WERI-Rb-1 (cell line): Measurements from ENCODE around the gene BMPR1A.

Source experiments
- DNase-seq: peaks from one replicate; pipeline ENCODE4 v3.0.0-alpha.2; 2020
- H3K27ac ChIP-seq: fragments of 250-450 bp; sonication (Bioruptor Pico); 2 replicates; pipeline ENCODE4 v1.5.1; 2020; ENCODE audit warnings: mild to moderate bottlenecking, moderate library complexity
- H3K27me3 ChIP-seq: fragments of 250-450 bp; sonication (Bioruptor Pico); 2 replicates; pipeline ENCODE4 v1.5.1; 2021; ENCODE audit warnings: mild to moderate bottlenecking, low read depth, moderate library complexity; ENCODE audit not compliant: insufficient read depth, severe bottlenecking
- H3K36me3 ChIP-seq: fragments of 250-450 bp; sonication (Bioruptor Pico); 2 replicates; pipeline ENCODE4 v1.5.1; 2020; ENCODE audit warnings: mild to moderate bottlenecking, moderate library complexity
- H3K4me3 ChIP-seq: 2 replicates; pipeline ENCODE4 v1.5.1; 2011; ENCODE audit warnings: low read depth, mild to moderate bottlenecking, control low read depth, low read length
- H3K9me3 ChIP-seq: fragments of 250-450 bp; sonication (Bioruptor Pico); 2 replicates; pipeline ENCODE4 v1.5.1; 2021; ENCODE audit warnings: mild to moderate bottlenecking, moderate library complexity; ENCODE audit not compliant: severe bottlenecking
- CTCF ChIP-seq: IDR thresholded peaks from 2 replicates; pipeline ENCODE4 v1.5.1; 2011; ENCODE audit warnings: low read depth, mild to moderate bottlenecking, control low read depth, inconsistent platforms, low read length

The BMPR1A gene

GRCh38 chr10:86868353-86868752, 111.9 kb downstream of the BMPR1A start:
- Histone ChIP-seq H3K9me3 (no peaks in the 10 kb centered on the region), H3K27ac (peak overlapping the region; percentile 73), H3K36me3 (peaks cover 11% of the 10 kb centered on the region), H3K27me3 (no peaks in the 10 kb centered on the region), H3K4me3 (no peak overlapping the region)
- no peak for TF ChIP-seq CTCF
- DNase-seq, result peak; percentile 80

- Histone ChIP-seq H3K36me3 (peaks cover 11% of the 10 kb centered on the region), H3K4me3 (no peak overlapping the region), H3K27me3 (no peaks in the 10 kb centered on the region), H3K9me3 (no peaks in the 10 kb centered on the region), H3K27ac (no peak overlapping the region)
- TF ChIP-seq CTCF, result no peak
- no peak for DNase-seq
These were observed 114.3 kb downstream of the BMPR1A start for GRCh38 chr10:86870679-86871078.

DNA sequence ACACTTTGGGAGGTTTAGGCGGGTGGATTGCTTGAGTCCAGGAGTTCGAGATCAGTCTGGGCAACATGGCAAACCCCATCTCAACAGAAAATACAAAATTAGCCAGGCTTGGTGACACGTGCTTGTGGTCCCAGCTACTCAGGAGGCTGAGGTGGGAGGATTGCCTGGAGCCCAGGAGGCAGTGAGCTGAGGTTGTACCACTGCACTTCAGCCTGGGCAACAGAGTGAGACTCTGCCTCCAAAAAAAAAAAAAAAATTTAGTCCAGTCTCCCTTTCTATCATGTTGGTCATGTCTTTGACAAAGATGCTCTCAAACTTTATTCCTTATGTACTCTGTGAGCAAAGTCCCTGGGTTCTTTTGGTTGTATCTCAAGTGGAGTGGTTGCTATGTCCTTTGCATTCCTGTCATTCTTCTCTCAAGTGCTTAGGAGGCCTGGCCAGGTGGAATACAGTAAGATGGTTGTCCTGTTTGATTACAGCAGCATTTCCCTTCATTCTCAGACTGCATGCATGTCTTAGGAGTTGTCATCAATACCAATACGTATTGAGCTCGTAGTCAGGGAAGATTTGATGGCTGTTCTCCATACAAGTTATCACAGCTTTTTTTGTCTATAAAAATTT, 115.3 kb downstream of the BMPR1A start:
- no peak overlapping the region for H3K4me3 ChIP-seq
- H3K27me3 ChIP-seq, result no peaks in the 10 kb centered on the region
- no peaks in the 10 kb centered on the region for H3K9me3 ChIP-seq
- DNase-seq, result no peak
- no peak overlapping the region for H3K27ac ChIP-seq
- peaks cover 16% of the 10 kb centered on the region for H3K36me3 ChIP-seq
- no peak for TF ChIP-seq CTCF

DNA sequence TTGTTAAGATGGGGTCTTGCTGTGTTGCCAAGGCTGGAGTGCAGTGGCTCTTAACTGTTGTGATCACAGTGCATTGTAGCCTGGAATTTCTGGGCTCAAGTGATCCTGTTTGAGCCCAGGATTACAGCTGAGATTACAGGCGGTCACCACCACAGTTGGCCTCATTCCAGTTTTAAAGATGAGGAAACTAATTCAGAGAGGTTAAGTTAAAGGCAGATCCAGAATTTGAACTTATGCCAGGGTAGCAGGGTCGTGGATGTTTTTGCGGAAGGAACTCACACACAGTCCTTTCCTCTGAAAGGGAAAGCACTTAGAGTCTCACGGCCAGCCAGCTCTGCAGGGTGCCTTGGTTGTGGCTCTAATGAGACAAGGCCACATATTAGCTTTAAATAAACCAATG, 116.3 kb downstream of the BMPR1A start:
- no peaks in the 10 kb centered on the region for H3K27me3 ChIP-seq
- no peak for TF ChIP-seq CTCF
- H3K4me3 ChIP-seq, result no peak overlapping the region
- H3K9me3 ChIP-seq, result no peaks in the 10 kb centered on the region
- no peak overlapping the region for H3K27ac ChIP-seq
- DNase-seq, result peak; percentile 38
- peaks cover 20% of the 10 kb centered on the region for H3K36me3 ChIP-seq

DNA sequence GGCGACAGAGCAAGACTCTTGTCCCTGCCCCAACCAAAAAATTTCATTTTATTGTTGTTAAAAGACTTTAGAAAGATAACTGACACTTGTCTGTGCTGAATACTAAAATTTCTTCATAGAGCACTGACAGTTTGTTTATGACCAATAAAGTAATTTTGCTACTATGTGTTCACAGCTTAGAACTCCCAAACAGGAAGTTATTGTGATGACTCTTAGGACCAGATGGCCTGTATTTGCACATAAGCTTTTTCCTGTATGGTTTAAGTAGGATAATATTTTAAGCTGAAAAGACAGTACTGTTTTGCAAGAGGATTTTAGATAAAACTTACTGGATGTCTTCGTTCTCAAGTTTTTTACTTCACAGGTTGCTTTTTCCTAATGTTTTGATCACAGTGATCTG, 120.3 kb downstream of the BMPR1A start:
- peak overlapping the region; percentile 91 for H3K27ac ChIP-seq

More for the DNA sequence above, 120.3 kb downstream of the BMPR1A start:
- Histone ChIP-seq H3K27me3 (no peaks in the 10 kb centered on the region), H3K4me3 (peak overlapping the region; percentile 21), H3K9me3 (no peaks in the 10 kb centered on the region), H3K36me3 (peaks cover 12% of the 10 kb centered on the region)
- no peak for TF ChIP-seq CTCF
- DNase-seq, result no peak
